Neural progenitor cell (in vitro differentiated cells): ENCODE data around the gene CBX8. TPM values are rescaled to one million over a fixed set of nuclear protein-coding genes. Genes with fewer than 3 reads are reported as not detected.

ENCODE experiments used
- DNase-seq: peaks from one replicate; pipeline ENCODE4 v3.0.0-alpha.2; 2016; ENCODE audit warnings: low spot score
- H2AFZ ChIP-seq: fragments of 200-600 bp; sonication (generic); replicated peaks from 2 replicates; pipeline ENCODE4 v1.6.1; 2016; ENCODE audit warnings: antibody characterized with exemption
- H3F3A ChIP-seq: fragments of 200-600 bp; sonication (generic); 2 replicates; pipeline ENCODE4 v1.6.1; 2016; ENCODE audit warnings: antibody characterized with exemption, low read depth
- H3K27ac ChIP-seq: fragments of 200-600 bp; sonication (generic); 2 replicates; pipeline ENCODE4 v1.5.1; 2016; ENCODE audit warnings: mild to moderate bottlenecking
- H3K27me3 ChIP-seq: fragments of 200-600 bp; sonication (generic); 2 replicates; pipeline ENCODE4 v1.6.1; 2016; ENCODE audit warnings: mild to moderate bottlenecking, moderate library complexity
- H3K36me3 ChIP-seq: fragments of 200-600 bp; sonication (generic); 2 replicates; pipeline ENCODE4 v1.5.1; 2016
- H3K4me1 ChIP-seq: fragments of 200-600 bp; sonication (generic); 2 replicates; pipeline ENCODE4 v1.6.1; 2016; ENCODE audit warnings: mixed run types
- H3K4me2 ChIP-seq: fragments of 200-600 bp; sonication (generic); 2 replicates; pipeline ENCODE4 v1.6.1; 2016
- H3K4me3 ChIP-seq: fragments of 200-600 bp; sonication (generic); 2 replicates; pipeline ENCODE4 v1.5.1; 2016
- H3K79me2 ChIP-seq: fragments of 200-600 bp; sonication (generic); 2 replicates; pipeline ENCODE4 v1.6.1; 2016; ENCODE audit warnings: low read depth
- H3K9ac ChIP-seq: fragments of 200-600 bp; sonication (generic); 2 replicates; pipeline ENCODE4 v1.6.1; 2016
- H3K9me3 ChIP-seq: fragments of 200-600 bp; sonication (generic); 2 replicates; pipeline ENCODE4 v1.5.1; 2016; ENCODE audit warnings: low read depth
- H4K20me1 ChIP-seq: fragments of 200-600 bp; sonication (generic); 2 replicates; pipeline ENCODE4 v1.6.1; 2016; ENCODE audit warnings: low read depth
- H3K27ac Mint-ChIP-seq: 3 replicates; pipeline ENCODE4 v1.8.0; 2021; ENCODE audit warnings: mixed read lengths
- H3K27me3 Mint-ChIP-seq: 2 replicates; pipeline ENCODE4 v1.8.0; 2022; ENCODE audit warnings: low read depth, mild to moderate bottlenecking, inconsistent platforms, moderate library complexity, mixed read lengths; ENCODE audit not compliant: insufficient read depth
- H3K36me3 Mint-ChIP-seq: 3 replicates; pipeline ENCODE4 v1.8.0; 2021; ENCODE audit warnings: mixed read lengths
- H3K4me1 Mint-ChIP-seq: 3 replicates; pipeline ENCODE4 v1.8.0; 2021; ENCODE audit warnings: mixed read lengths
- H3K4me3 Mint-ChIP-seq: 3 replicates; pipeline ENCODE4 v1.8.0; 2021; ENCODE audit warnings: mild to moderate bottlenecking, moderate library complexity, mixed read lengths
- H3K9me3 Mint-ChIP-seq: 3 replicates; pipeline ENCODE4 v1.8.0; 2020; ENCODE audit warnings: mixed read lengths
- CTCF ChIP-seq: fragments of 200-600 bp; sonication (generic); IDR thresholded peaks from 2 replicates; pipeline ENCODE4 v1.5.1; 2017; ENCODE audit warnings: antibody characterized with exemption, mild to moderate bottlenecking
- EZH2 ChIP-seq: fragments of 200-600 bp; sonication (generic); IDR thresholded peaks from 2 replicates; pipeline ENCODE4 v1.6.1; 2017; ENCODE audit warnings: antibody characterized with exemption, mild to moderate bottlenecking, moderate library complexity
- EZH2phosphoT487 ChIP-seq: fragments of 200-600 bp; sonication (generic); IDR thresholded peaks from 2 replicates; pipeline ENCODE4 v1.6.1; 2017; ENCODE audit warnings: antibody characterized with exemption
- total RNA-seq: library from RNA; depleted of rRNA; stranded (reverse); fragments of >200 nt; gene quantifications from 2 replicates; pipeline ENCODE4 v1.2.3, GENCODE V29; 2015; ENCODE audit warnings: low replicate concordance

The CBX8 gene
- total RNA-seq, 1 donor from 2014 or later: 2.8 TPM

- H3K4me1 Mint-ChIP-seq: peaks cover 9% of the 10 kb centered on the region
- peaks cover 40% of the 10 kb centered on the region for H3K27me3 Mint-ChIP-seq
- H3K27me3 ChIP-seq: peaks cover 98% of the 10 kb centered on the region
Observed at GRCh38 chr17:79818026-79818758, 21.3 kb upstream of the CBX8 start.

GRCh38 chr17:79815836-79816461 is 19.1 kb upstream of the CBX8 start:
- no peaks in the 10 kb centered on the region for H3K36me3 ChIP-seq
- H3K9ac ChIP-seq: no peak overlapping the region
- H3K27ac Mint-ChIP-seq: no peak overlapping the region
- peak overlapping the region; percentile 61 for H2AFZ ChIP-seq
- peaks cover 19% of the 10 kb centered on the region for H3K4me1 Mint-ChIP-seq
- peak overlapping the region; percentile 73 for H3K4me2 ChIP-seq
- H3K27me3 Mint-ChIP-seq: peaks cover 44% of the 10 kb centered on the region
- peak overlapping the region; percentile 25 for H3K4me3 ChIP-seq
- no peaks in the 10 kb centered on the region for H3K9me3 Mint-ChIP-seq
- no peaks in the 10 kb centered on the region for H3K9me3 ChIP-seq
- H3K27me3 ChIP-seq: peaks cover 98% of the 10 kb centered on the region
- no peaks in the 10 kb centered on the region for H3K79me2 ChIP-seq
- H3K27ac ChIP-seq: no peak overlapping the region
- peak; percentile 42 for DNase-seq
- TF ChIP-seq EZH2 (peak; percentile 92), EZH2phosphoT487 (peak; percentile 25), CTCF (no peak)
- H3K36me3 Mint-ChIP-seq: peaks cover 3% of the 10 kb centered on the region
- H3K4me3 Mint-ChIP-seq: peak overlapping the region; percentile 75
- peaks cover 27% of the 10 kb centered on the region for H3K4me1 ChIP-seq
- peaks cover 5% of the 10 kb centered on the region for H4K20me1 ChIP-seq
- H3F3A ChIP-seq: peaks cover 25% of the 10 kb centered on the region

More at GRCh38 chr17:79818026-79818758, 21.3 kb upstream of the CBX8 start:
- H3K9ac ChIP-seq: no peak overlapping the region
- H3K4me1 ChIP-seq: peaks cover 7% of the 10 kb centered on the region
- no peak overlapping the region for H3K4me2 ChIP-seq
- H3K4me3 Mint-ChIP-seq: no peak overlapping the region
- H4K20me1 ChIP-seq: no peaks in the 10 kb centered on the region
- H3K27ac ChIP-seq: no peak overlapping the region
- H3K36me3 Mint-ChIP-seq: peaks cover 3% of the 10 kb centered on the region
- H2AFZ ChIP-seq: no peak overlapping the region
- peaks cover 5% of the 10 kb centered on the region for H3F3A ChIP-seq
- peaks cover 5% of the 10 kb centered on the region for H3K9me3 Mint-ChIP-seq
- TF ChIP-seq EZH2phosphoT487: no peak
- no peaks in the 10 kb centered on the region for H3K36me3 ChIP-seq
- H3K4me3 ChIP-seq: no peak overlapping the region
- no peak overlapping the region for H3K27ac Mint-ChIP-seq
- no peaks in the 10 kb centered on the region for H3K79me2 ChIP-seq
- no peak for DNase-seq
- H3K9me3 ChIP-seq: no peaks in the 10 kb centered on the region

GRCh38 chr17:79814974-79815835 is 18.3 kb upstream of the CBX8 start:
- no peak overlapping the region for H3K27ac Mint-ChIP-seq

More at GRCh38 chr17:79814974-79815835, 18.3 kb upstream of the CBX8 start:
- H3K27me3 ChIP-seq: peaks cover 98% of the 10 kb centered on the region
- H3K27me3 Mint-ChIP-seq: peaks cover 44% of the 10 kb centered on the region
- H3K4me1 ChIP-seq: peaks cover 34% of the 10 kb centered on the region
- H3K4me1 Mint-ChIP-seq: peaks cover 22% of the 10 kb centered on the region
- H2AFZ ChIP-seq: peak overlapping the region; percentile 61
- H3K9me3 ChIP-seq: no peaks in the 10 kb centered on the region
- H3K9ac ChIP-seq: no peak overlapping the region
- peaks cover 7% of the 10 kb centered on the region for H4K20me1 ChIP-seq
- H3K36me3 ChIP-seq: no peaks in the 10 kb centered on the region
- H3K4me3 ChIP-seq: peak overlapping the region; percentile 25
- TF ChIP-seq CTCF (no peak), EZH2phosphoT487 (peak; percentile 98), EZH2 (peak; percentile 100)
- peaks cover 31% of the 10 kb centered on the region for H3F3A ChIP-seq
- peak; percentile 66 for DNase-seq
- no peaks in the 10 kb centered on the region for H3K9me3 Mint-ChIP-seq
- no peak overlapping the region for H3K27ac ChIP-seq
- H3K79me2 ChIP-seq: no peaks in the 10 kb centered on the region
- peak overlapping the region; percentile 73 for H3K4me2 ChIP-seq
- H3K36me3 Mint-ChIP-seq: peaks cover 3% of the 10 kb centered on the region
- no peak overlapping the region for H3K4me3 Mint-ChIP-seq
